ENCODE data around the gene URI1.

GRCh38 chr19:30054210-30054609, 112.2 kb downstream of the URI1 start:
- TF ChIP-seq, protein P1, sequence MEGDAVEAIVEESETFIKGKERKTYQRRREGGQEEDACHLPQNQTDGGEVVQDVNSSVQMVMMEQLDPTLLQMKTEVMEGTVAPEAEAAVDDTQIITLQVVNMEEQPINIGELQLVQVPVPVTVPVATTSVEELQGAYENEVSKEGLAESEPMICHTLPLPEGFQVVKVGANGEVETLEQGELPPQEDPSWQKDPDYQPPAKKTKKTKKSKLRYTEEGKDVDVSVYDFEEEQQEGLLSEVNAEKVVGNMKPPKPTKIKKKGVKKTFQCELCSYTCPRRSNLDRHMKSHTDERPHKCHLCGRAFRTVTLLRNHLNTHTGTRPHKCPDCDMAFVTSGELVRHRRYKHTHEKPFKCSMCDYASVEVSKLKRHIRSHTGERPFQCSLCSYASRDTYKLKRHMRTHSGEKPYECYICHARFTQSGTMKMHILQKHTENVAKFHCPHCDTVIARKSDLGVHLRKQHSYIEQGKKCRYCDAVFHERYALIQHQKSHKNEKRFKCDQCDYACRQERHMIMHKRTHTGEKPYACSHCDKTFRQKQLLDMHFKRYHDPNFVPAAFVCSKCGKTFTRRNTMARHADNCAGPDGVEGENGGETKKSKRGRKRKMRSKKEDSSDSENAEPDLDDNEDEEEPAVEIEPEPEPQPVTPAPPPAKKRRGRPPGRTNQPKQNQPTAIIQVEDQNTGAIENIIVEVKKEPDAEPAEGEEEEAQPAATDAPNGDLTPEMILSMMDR (IDR thresholded peaks at IDR 0.05), result no peak
- no peak for TF ChIP-seq POLR2A (IDR thresholded peaks at IDR 0.05)

Data from body of pancreas (tissue), 4 donors.